HG03064 (cell line): Measurements from ENCODE around the gene CCDC89.

Experiments
- ATAC-seq: cut with Tn5 transposase; IDR thresholded peaks from one replicate; pipeline ENCODE4 v1.9.1; 2021; ENCODE audit warnings: low read depth; ENCODE audit not compliant: unreplicated experiment

CCDC89 gene

GRCh38 chr11:85685820-85686459, at the start of gene CCDC89:
TSS of gene CCDC89 (minus strand) at chr11:85686195. CDS start at chr11:85686130, 65 bp downstream.
- no peak for ATAC-seq

GRCh38 chr11:85732965-85733364, 47.0 kb upstream of the CCDC89 start:
- ATAC-seq, result no peak

- no peak for ATAC-seq
Measured at GRCh38 chr11:85726381-85726780, 40.4 kb upstream of the CCDC89 start.

GRCh38 chr11:85725510-85726258, 39.7 kb upstream of the CCDC89 start:
- no peak for ATAC-seq

GRCh38 chr11:85724748-85725465, 38.9 kb upstream of the CCDC89 start:
- no peak for ATAC-seq

- no peak for ATAC-seq
Measured at GRCh38 chr11:85723088-85723487, 37.1 kb upstream of the CCDC89 start.

- ATAC-seq, result no peak
Measured at GRCh38 chr11:85721191-85721590, 35.2 kb upstream of the CCDC89 start.

GRCh38 chr11:85718991-85719807, 33.2 kb upstream of the CCDC89 start:
- ATAC-seq, result no peak

- no peak for ATAC-seq
Measured at GRCh38 chr11:85718126-85718943, 32.3 kb upstream of the CCDC89 start.

- ATAC-seq, result no peak
Measured at GRCh38 chr11:85717429-85717828, 31.4 kb upstream of the CCDC89 start.

GRCh38 chr11:85712953-85713352, 27.0 kb upstream of the CCDC89 start:
- no peak for ATAC-seq

GRCh38 chr11:85710917-85711316, 24.9 kb upstream of the CCDC89 start:
- no peak for ATAC-seq

- ATAC-seq, result no peak
Measured at GRCh38 chr11:85709941-85710702, 24.1 kb upstream of the CCDC89 start.

GRCh38 chr11:85705800-85706199, 19.8 kb upstream of the CCDC89 start:
- ATAC-seq, result no peak

GRCh38 chr11:85704967-85705366, 19.0 kb upstream of the CCDC89 start:
- no peak for ATAC-seq

- peak; percentile 96 for ATAC-seq
Measured at GRCh38 chr11:85699957-85700741, 14.2 kb upstream of the CCDC89 start.

GRCh38 chr11:85698195-85698594, 12.2 kb upstream of the CCDC89 start:
- no peak for ATAC-seq

- no peak for ATAC-seq
Measured at GRCh38 chr11:85697747-85698146, 11.8 kb upstream of the CCDC89 start.
